ENCODE results near the gene PRCC. TPM values are rescaled to one million over a fixed set of nuclear protein-coding genes. Genes with fewer than 3 reads are reported as not detected.

PRCC gene
- total and polyA plus RNA-seq, 2 of the 13 experiments (the other 11 are each of a cell fraction or from before 2014, with no cell fraction given): 24.2 to 40.5 TPM

- no peaks in the 10 kb centered on the region for H3K27me3 ChIP-seq (ENCODE audit: control insufficient read depth in 1 of 2, insufficient read depth in 2 of 2, low read length in 2 of 2)
- intact Hi-C loops (cut with micrococcal nuclease; ENCODE audit: unreplicated experiment): loop anchor here (10.0 kb wide), 1 partner anchor 57 kb away; no protein-coding TSS in a partner anchor
- peaks cover 30% of the 10 kb centered on the region for H3K79me2 ChIP-seq (ENCODE audit: insufficient read depth, low read length)
- no peak overlapping the region for H3K4me2 ChIP-seq (ENCODE audit: low read depth, low read length)
- no peak overlapping the region for H2AFZ ChIP-seq (ENCODE audit: low read length)
- FAIRE-seq (no peak), ATAC-seq (no peak), DNase-seq (ENCODE audit: low spot score) (no peak)
- no TSS peak for BruUV-seq (replicated peaks)
- no peak overlapping the region for H3K4me3 ChIP-seq (replicated peaks in 1 of 3; ENCODE audit: insufficient read depth in 1 of 3, low read depth in 2 of 3, low read length in 3 of 3)
- TF ChIP-seq, protein P1, sequence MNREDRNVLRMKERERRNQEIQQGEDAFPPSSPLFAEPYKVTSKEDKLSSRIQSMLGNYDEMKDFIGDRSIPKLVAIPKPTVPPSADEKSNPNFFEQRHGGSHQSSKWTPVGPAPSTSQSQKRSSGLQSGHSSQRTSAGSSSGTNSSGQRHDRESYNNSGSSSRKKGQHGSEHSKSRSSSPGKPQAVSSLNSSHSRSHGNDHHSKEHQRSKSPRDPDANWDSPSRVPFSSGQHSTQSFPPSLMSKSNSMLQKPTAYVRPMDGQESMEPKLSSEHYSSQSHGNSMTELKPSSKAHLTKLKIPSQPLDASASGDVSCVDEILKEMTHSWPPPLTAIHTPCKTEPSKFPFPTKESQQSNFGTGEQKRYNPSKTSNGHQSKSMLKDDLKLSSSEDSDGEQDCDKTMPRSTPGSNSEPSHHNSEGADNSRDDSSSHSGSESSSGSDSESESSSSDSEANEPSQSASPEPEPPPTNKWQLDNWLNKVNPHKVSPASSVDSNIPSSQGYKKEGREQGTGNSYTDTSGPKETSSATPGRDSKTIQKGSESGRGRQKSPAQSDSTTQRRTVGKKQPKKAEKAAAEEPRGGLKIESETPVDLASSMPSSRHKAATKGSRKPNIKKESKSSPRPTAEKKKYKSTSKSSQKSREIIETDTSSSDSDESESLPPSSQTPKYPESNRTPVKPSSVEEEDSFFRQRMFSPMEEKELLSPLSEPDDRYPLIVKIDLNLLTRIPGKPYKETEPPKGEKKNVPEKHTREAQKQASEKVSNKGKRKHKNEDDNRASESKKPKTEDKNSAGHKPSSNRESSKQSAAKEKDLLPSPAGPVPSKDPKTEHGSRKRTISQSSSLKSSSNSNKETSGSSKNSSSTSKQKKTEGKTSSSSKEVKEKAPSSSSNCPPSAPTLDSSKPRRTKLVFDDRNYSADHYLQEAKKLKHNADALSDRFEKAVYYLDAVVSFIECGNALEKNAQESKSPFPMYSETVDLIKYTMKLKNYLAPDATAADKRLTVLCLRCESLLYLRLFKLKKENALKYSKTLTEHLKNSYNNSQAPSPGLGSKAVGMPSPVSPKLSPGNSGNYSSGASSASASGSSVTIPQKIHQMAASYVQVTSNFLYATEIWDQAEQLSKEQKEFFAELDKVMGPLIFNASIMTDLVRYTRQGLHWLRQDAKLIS (CRISPR knock-in tag; IDR thresholded peaks at IDR 0.05): no peak
- TF ChIP-seq, protein P2, sequence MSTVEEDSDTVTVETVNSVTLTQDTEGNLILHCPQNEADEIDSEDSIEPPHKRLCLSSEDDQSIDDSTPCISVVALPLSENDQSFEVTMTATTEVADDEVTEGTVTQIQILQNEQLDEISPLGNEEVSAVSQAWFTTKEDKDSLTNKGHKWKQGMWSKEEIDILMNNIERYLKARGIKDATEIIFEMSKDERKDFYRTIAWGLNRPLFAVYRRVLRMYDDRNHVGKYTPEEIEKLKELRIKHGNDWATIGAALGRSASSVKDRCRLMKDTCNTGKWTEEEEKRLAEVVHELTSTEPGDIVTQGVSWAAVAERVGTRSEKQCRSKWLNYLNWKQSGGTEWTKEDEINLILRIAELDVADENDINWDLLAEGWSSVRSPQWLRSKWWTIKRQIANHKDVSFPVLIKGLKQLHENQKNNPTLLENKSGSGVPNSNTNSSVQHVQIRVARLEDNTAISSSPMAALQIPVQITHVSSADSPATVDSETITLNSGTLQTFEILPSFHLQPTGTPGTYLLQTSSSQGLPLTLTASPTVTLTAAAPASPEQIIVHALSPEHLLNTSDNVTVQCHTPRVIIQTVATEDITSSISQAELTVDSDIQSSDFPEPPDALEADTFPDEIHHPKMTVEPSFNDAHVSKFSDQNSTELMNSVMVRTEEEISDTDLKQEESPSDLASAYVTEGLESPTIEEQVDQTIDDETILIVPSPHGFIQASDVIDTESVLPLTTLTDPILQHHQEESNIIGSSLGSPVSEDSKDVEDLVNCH (CRISPR knock-in tag; IDR thresholded peaks at IDR 0.05): no peak
- peaks cover 14 to 35% of the 10 kb centered on the region in 2 experiments for H3K36me3 ChIP-seq (replicated peaks in 1 of 2; ENCODE audit: control insufficient read depth in 1 of 2, insufficient read depth in 2 of 2, low read length in 2 of 2)
- POLR2A ChIA-PET: interaction anchor here (0.9 kb wide), 1 partner anchor 15 kb away, joined by 3 read pairs; no protein-coding TSS in a partner anchor
- in situ Hi-C loops (cut with HindIII; ENCODE audit: extremely low pct_ligation_motif_present, low pct_unique_long_range_greater_than_20kb): no loop called here
- H4K20me1 ChIP-seq (ENCODE audit: insufficient read depth, low read length): peaks cover 17% of the 10 kb centered on the region
- H3K27ac ChIP-seq (ENCODE audit: extremely low read length, insufficient read depth, low read length): no peak overlapping the region
- WGBS (ENCODE audit: low lambda C conversion rate): 100% methylated on average over 4 of the region's 4 CpGs
- H3K4me1 ChIP-seq (ENCODE audit: insufficient read depth, low read length): peaks cover 25% of the 10 kb centered on the region
- CTCF ChIA-PET (ENCODE audit: low intra/inter-chr PET ratio, low total read pairs): no interaction called here
- H3K9ac ChIP-seq (ENCODE audit: insufficient read depth, low read depth, low read length): no peak overlapping the region
- H3K9me3 ChIP-seq (ENCODE audit: low read length): no peaks in the 10 kb centered on the region
These were observed 45.8 kb upstream of the PRCC start for GRCh38 chr1:156721535-156721934.
